GM19043 (cell line): ENCODE results near the gene LFNG.

Experiments used
- ATAC-seq: cut with Tn5 transposase; IDR thresholded peaks from one replicate; pipeline ENCODE4 v1.9.1; 2021; ENCODE audit warnings: low read depth; ENCODE audit not compliant: unreplicated experiment

Gene LFNG

GRCh38 chr7:2566348-2566889 is 46.8 kb downstream of the LFNG start:
- ATAC-seq = peak; percentile 21

- ATAC-seq = peak; percentile 81
These were observed 47.5 kb downstream of the LFNG start for GRCh38 chr7:2566890-2567678.

DNA sequence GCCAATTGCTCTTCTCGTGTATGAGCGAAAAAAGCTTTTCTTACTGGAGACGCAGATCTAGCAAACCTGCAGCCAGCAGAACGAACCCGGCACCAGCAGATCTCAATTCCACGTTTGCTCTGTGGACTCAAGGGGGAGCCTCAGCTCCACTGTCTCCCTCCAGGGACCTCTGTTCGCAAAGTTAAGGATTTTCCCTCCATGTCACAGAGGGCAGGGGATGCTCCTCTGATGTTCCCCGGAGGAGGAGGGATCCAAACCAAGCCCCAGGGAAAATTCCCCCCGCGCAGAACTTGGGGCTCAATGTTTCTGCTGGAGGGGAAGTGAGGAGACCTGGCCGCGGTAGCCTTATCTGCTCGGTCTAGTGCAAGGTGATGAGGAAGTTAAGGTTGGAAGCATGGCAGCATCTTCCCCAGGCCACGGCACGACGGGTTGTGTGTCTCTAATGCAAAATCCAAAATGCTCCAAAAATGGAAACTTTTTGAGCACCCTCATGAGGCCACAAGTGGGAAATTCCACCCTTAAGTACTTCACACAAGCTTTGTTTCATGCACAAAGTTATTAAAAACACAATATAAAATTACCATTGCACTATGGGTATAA is 48.2 kb downstream of the LFNG start:
- ATAC-seq = no peak

GRCh38 chr7:2568521-2569223 is 49.1 kb downstream of the LFNG start:
- no peak for ATAC-seq

- no peak for ATAC-seq
These were observed 49.8 kb downstream of the LFNG start for GRCh38 chr7:2569421-2569820.

- no peak for ATAC-seq
These were observed 50.4 kb downstream of the LFNG start for GRCh38 chr7:2570021-2570420.

GRCh38 chr7:2571409-2571808 is 51.8 kb downstream of the LFNG start:
- ATAC-seq = no peak

- ATAC-seq = no peak
These were observed 52.7 kb downstream of the LFNG start for GRCh38 chr7:2572101-2572842.

GRCh38 chr7:2573761-2574160 is 54.2 kb downstream of the LFNG start:
- ATAC-seq = no peak

DNA sequence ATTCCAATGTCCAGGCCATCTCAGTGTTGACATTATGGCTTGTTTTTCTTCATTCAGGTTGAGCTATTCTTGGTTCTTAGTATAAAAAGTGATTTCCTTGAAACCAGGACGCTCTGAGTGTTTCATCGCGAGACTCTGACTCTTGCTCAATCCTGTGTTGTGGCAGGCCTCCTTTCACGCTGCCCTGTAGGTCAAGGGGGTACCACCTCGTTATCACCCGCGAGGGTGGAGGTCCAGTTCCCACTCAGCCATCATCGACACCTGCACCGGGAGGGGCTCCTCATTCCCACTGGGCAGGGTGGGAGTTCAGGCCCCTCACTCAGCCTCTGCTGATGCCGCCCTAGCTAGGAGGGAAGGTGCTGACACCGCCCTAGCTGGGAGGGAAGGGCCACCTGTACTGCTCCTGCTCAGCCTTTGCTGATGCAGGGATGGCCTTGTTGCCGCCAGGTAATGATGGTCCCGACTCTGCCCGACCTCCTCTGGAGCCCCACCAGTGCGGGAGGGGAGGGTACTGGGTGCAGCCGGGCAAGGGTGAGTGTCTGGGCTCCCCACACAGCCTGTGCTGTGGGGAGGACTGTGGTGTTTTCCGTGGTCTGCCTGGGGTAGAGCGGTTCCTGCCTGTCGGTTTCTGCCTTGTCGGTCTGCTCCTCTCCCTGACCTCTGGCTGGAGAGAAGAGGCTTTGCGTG is 55.6 kb downstream of the LFNG start:
- no peak for ATAC-seq

DNA sequence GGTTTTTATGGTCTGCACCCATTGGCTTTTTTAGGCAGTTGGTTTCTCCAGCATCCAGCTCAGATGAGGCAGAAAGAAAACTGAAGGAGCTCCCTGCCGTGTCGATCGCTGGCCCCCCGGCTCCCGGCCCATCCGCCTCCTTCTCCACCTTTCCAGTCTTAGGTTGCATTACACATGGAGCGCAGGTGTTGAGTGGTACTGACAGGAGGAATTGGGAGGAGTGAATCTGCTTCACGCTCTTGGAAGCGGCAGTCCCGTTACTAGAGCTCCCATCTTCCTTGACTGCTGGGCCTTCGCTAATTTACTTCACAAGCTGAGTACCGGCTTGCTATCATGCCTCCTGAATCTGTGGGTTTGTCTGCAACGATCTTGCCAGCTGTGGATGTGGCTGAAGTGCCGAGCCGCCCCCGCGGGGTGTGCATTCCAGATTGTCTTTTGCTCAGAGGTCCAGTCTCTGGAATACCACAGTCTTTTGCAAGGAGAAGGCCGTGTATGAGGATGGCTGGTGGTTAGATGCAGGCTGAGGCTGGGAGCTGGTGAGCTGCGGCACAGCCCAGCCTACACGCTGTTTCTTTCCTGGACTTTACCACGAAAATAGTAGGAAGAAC is 56.3 kb downstream of the LFNG start:
- no peak for ATAC-seq

DNA sequence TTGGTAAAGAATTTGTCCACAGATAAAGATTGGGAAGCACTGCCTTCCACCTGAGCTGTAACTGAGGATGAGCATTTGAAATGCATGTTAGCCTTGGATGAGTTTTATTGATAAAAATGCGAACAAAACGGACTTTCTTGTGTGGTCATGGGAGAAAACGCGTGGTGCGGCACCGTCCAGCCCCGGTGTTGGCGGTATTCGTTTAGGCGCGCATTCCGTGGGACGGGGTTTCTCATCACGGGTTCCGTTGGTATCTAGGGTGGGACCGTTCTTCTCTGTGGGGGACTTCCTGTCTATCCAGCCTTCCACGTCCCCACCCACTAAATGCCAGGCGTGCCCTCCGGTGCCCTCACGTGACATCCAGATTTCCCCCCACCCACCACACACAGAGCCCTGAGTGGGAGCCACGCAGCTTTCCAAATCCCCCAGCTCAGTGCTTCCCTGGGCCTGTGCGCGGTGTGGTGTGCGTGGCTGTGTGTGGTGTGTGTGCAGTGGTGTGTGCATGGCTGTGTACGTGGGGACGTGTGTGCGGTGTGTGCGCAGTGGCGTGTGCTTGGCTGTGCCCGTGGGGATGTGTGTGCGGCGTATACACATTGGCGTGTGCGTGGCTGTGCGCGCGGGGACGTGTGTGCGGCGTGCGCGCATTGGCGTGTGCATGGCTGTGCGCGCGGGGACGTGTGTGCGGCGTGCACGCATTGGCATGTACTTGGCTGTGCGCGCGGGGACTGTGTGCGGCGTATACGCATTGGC is 57.3 kb downstream of the LFNG start:
- ATAC-seq = no peak
